Activated CD8-positive, alpha-beta memory T cell treated with anti-CD3 and anti-CD28 coated beads, Interleukin-2, amount 10 ng/mL, durations not matched to agents 7 days and 5 days (primary cell): ENCODE results near the gene TRIM47. TPM values are rescaled to one million over a fixed set of nuclear protein-coding genes. Genes with fewer than 3 reads are reported as not detected.

Experiments
- ATAC-seq: fragments of 150-1000 bp; cut with Tn5 transposase; one replicate; pipeline ENCODE4 v1.10.0; 2021; ENCODE audit warnings: moderate library complexity
- CTCF ChIA-PET: fragments of 350-600 bp; sonication (Branson Sonifier 250); formaldehyde crosslinking; loops from one replicate; lab custom pipeline; 2021; ENCODE audit warnings: antibody characterized with exemption; lab: Charles Lee
- DNase-seq: peaks from one replicate; pipeline ENCODE4 v3.0.0-alpha.2; 2020
- H3K27ac Mint-ChIP-seq: one replicate; pipeline ENCODE4 v1.8.0; 2021; ENCODE audit warnings: mild to moderate bottlenecking, mixed read lengths
- H3K27me3 Mint-ChIP-seq: one replicate; pipeline ENCODE4 v1.8.0; 2021; ENCODE audit warnings: mixed read lengths
- H3K36me3 Mint-ChIP-seq: one replicate; pipeline ENCODE4 v1.8.0; 2021; ENCODE audit warnings: mild to moderate bottlenecking, mixed read lengths
- H3K4me1 Mint-ChIP-seq: one replicate; pipeline ENCODE4 v1.8.0; 2021; ENCODE audit warnings: mixed read lengths
- H3K4me3 Mint-ChIP-seq: one replicate; pipeline ENCODE4 v1.8.0; 2021; ENCODE audit warnings: mild to moderate bottlenecking, moderate library complexity, mixed read lengths
- H3K9me3 Mint-ChIP-seq: one replicate; pipeline ENCODE4 v1.8.0; 2022; ENCODE audit warnings: low read depth, mixed read lengths
- total RNA-seq, 2 experiments: library from RNA; stranded (reverse); gene quantifications; one replicate each; pipeline ENCODE4 v1.2.3, GENCODE V29; 2021

The TRIM47 gene
- total RNA-seq, 2 experiments from 2014 or later, result 13.4 to 24.3 TPM

DNA sequence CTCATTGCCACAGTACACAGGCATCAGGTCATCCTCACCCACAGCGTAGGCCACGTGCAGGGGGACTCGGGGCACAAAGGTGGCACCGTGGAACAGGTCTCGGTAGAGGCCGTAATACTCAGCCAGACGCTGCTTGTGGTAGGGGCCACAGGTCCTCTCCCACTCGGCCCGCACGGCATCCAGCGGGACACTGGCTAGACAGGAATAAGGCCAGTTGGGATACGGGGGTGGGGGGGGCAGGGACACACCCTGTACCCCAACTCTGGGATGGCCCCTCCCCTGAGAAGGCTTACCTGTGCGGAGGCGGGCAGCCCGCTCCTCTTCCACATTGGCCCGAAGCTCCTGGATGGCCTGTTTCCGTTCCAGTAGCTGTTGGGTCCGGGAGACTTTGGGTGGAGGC, 23.3 kb upstream of the TRIM47 start:
- Mint-ChIP-seq H3K9me3 (no peaks in the 10 kb centered on the region), H3K4me1 (peaks cover 26% of the 10 kb centered on the region), H3K36me3 (peaks cover 8% of the 10 kb centered on the region), H3K27me3 (no peaks in the 10 kb centered on the region), H3K27ac (no peak overlapping the region), H3K4me3 (no peak overlapping the region)
- ATAC-seq, result no peak
- CTCF ChIA-PET, result interaction anchor here (0.6 to 5.8 kb wide), 2 partner anchors 46 to 99 kb away, joined by 3 to 102 read pairs; partner anchors contain the start of genes CDK3 and WBP2
- no peak for DNase-seq

- no peak overlapping the region for H3K27ac Mint-ChIP-seq
- H3K4me3 Mint-ChIP-seq, result no peak overlapping the region
- DNase-seq (no peak), ATAC-seq (no peak)
- no peaks in the 10 kb centered on the region for H3K9me3 Mint-ChIP-seq
- H3K4me1 Mint-ChIP-seq, result peaks cover 21% of the 10 kb centered on the region
- peaks cover 8% of the 10 kb centered on the region for H3K36me3 Mint-ChIP-seq
- H3K27me3 Mint-ChIP-seq, result no peaks in the 10 kb centered on the region
- CTCF ChIA-PET, result interaction anchor here (0.6 to 5.8 kb wide), 2 partner anchors 100 to 248 kb away, joined by 3 to 102 read pairs; partner anchors contain the start of gene CDK3
Observed at GRCh38 chr17:75900691-75901533, 22.5 kb upstream of the TRIM47 start.

DNA sequence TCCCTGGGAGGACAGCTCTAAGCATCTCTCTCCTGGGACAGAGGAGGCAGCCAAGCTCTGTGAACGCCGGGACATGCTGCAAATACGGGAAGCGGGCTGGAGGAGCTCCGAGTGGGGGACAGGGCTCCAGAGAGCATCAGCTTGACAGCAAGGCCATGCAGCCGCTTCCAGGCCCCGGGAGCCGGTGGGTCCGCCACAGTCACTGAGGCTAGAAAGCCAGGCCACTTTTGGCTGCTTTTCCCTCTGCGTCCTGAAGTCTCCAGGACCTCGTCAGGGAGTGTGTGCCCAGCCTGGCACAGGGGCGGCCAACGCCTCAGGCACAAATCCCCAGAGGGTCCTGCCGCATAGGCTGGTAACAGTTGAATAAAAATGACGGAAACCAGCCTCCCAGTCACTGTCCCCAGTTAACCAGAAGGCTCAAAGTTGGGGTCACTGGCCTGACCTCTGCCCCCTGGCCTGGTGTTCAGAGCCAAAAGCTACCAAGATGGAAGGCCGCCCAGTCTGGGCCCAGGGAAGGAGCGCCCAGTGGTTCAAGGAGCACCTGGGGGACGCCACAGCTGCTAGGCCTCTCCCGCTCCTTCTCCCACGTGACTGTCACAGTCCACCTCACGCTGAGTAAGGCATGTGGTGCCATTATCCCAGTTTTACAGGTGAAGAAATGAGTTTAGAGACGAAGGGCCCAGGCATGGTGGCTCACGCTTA, 21.5 kb upstream of the TRIM47 start:
- ATAC-seq (no peak), DNase-seq (no peak)
- Mint-ChIP-seq H3K27ac (no peak overlapping the region), H3K4me3 (no peak overlapping the region), H3K36me3 (peaks cover 8% of the 10 kb centered on the region), H3K9me3 (no peaks in the 10 kb centered on the region), H3K27me3 (no peaks in the 10 kb centered on the region), H3K4me1 (peaks cover 26% of the 10 kb centered on the region)
- CTCF ChIA-PET, result interaction anchor here (8.3 kb wide), 1 partner anchor 21 kb away, joined by 101 read pairs; the partner anchor contains the start of gene TRIM47

- ATAC-seq, result no peak
- DNase-seq, result no peak
- Mint-ChIP-seq H3K27ac (no peak overlapping the region), H3K36me3 (peaks cover 8% of the 10 kb centered on the region), H3K4me3 (no peak overlapping the region), H3K27me3 (no peaks in the 10 kb centered on the region), H3K9me3 (no peaks in the 10 kb centered on the region), H3K4me1 (peaks cover 27% of the 10 kb centered on the region)
- CTCF ChIA-PET, result interaction anchor here (8.3 kb wide), 1 partner anchor 20 kb away, joined by 101 read pairs; the partner anchor contains the start of gene TRIM47
Observed at GRCh38 chr17:75899353-75899752, 21.0 kb upstream of the TRIM47 start.

- Mint-ChIP-seq H3K9me3 (no peaks in the 10 kb centered on the region), H3K4me1 (peaks cover 28% of the 10 kb centered on the region), H3K27me3 (no peaks in the 10 kb centered on the region), H3K4me3 (no peak overlapping the region), H3K27ac (no peak overlapping the region), H3K36me3 (peaks cover 8% of the 10 kb centered on the region)
- ATAC-seq, result no peak
- DNase-seq, result no peak
- CTCF ChIA-PET, result interaction anchor here (0.6 to 8.3 kb wide), 4 partner anchors 9 to 54 kb away, joined by 3 to 101 read pairs (median 24); partner anchors contain the start of gene TRIM47
Observed at GRCh38 chr17:75898791-75899190, 20.4 kb upstream of the TRIM47 start.

DNA sequence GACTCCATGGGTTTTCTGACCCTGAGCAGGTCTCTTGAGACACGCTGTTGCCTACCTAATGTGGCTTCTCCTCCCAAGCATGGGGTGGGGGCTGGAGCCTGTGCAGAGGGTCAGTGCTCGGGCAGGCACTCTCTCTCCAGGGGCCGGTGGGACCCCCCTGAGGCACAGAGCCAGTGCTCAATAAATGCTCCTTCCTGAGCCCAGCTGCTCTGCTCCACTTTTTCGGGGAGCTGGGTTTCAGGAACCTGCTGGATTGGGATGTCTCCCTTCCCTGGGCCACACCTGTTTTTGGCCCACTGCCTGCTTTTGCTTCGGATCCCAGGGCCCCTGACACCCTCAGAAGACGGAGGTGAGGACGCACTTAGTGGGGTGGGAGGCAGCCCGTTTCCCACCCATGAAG, 19.7 kb upstream of the TRIM47 start:
- ATAC-seq (no peak), DNase-seq (no peak)
- Mint-ChIP-seq H3K27me3 (no peaks in the 10 kb centered on the region), H3K4me3 (peak overlapping the region; percentile 58), H3K27ac (peak overlapping the region; percentile 67), H3K4me1 (peaks cover 26% of the 10 kb centered on the region), H3K9me3 (no peaks in the 10 kb centered on the region), H3K36me3 (peaks cover 8% of the 10 kb centered on the region)
- CTCF ChIA-PET, result interaction anchor here (0.6 to 8.3 kb wide), 9 partner anchors 8 to 148 kb away, joined by 3 to 101 read pairs (median 4); partner anchors contain the start of genes TRIM47, UNC13D and WBP2

GRCh38 chr17:75897160-75898019, 19.0 kb upstream of the TRIM47 start:
- DNase-seq (no peak), ATAC-seq (no peak)
- Mint-ChIP-seq H3K27ac (peak overlapping the region; percentile 67), H3K9me3 (no peaks in the 10 kb centered on the region), H3K4me3 (peak overlapping the region; percentile 82), H3K27me3 (no peaks in the 10 kb centered on the region), H3K36me3 (peaks cover 8% of the 10 kb centered on the region), H3K4me1 (peaks cover 24% of the 10 kb centered on the region)
- CTCF ChIA-PET, result interaction anchor here (0.9 to 8.3 kb wide), 14 partner anchors 10 to 147 kb away, joined by 3 to 101 read pairs (median 8); partner anchors contain the start of genes TRIM47, UNC13D, UNK and WBP2

- Mint-ChIP-seq H3K27me3 (no peaks in the 10 kb centered on the region), H3K4me3 (peak within 1 kb of the TSS; percentile 82), H3K9me3 (no peaks in the 10 kb centered on the region), H3K4me1 (peaks cover 23% of the 10 kb centered on the region), H3K36me3 (peaks cover 6% of the 10 kb centered on the region), H3K27ac (peak within 1 kb of the TSS; percentile 84)
- CTCF ChIA-PET, result interaction anchor here (0.5 to 8.3 kb wide), 29 partner anchors 9 to 548 kb away, joined by 3 to 101 read pairs (median 5); partner anchors contain the start of genes GALK1, MRPL38, TRIM47 and UNC13D
- peak; percentile 86 for DNase-seq
- peak; percentile 87 for ATAC-seq
Observed at GRCh38 chr17:75896415-75897159, 18.2 kb upstream of the TRIM47 start, which contains the start of gene TRIM65. TRIM65 (minus strand) TSS chr17:75896951; CDS start chr17:75896937, 14 bp downstream.

DNA sequence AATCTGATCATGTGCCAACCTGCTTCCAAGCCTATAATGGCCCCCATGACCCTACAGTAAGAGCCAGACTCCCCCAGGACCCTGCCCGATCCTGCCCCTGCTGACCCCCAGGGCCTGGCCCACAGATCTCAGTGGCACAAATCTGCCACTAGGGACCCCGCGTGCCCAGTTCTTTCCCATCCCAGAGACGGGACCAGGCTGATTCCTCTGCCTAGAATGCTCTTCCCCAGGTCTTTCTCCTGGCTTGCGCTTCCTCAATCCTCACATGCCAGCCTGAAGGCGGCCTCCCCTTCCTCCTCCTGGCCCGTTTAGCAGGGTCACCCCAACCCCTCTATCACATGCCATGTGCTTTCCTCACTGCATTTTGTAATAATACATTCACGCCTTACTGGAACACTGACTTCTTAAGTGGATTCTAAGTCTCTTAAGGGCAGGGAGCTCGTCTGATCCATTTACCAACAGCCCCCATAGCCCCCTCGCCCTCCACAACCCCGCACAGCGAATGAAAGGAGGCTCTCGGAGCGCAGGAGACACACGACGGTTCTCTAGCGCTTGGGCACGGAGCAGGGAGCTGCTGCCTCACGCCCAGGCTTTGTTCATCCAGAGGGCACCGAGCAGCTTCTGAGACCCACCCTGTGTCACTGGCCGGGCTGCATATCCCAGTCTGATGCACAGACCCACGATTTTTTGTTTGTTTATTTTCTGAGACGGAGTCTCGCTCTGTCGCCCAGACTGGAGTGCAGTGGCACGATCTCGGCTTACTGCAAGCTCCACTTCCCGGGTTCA, 17.2 kb upstream of the TRIM47 start:
- ATAC-seq (peak; percentile 3), DNase-seq (no peak)
- peak overlapping the region; percentile 84 for H3K27ac Mint-ChIP-seq
- CTCF ChIA-PET, result interaction anchor here (0.8 to 8.3 kb wide), 26 partner anchors 8 to 454 kb away, joined by 3 to 101 read pairs (median 6); partner anchors contain the start of genes GALK1, MRPL38, TRIM47 and UNC13D
- peaks cover 23% of the 10 kb centered on the region for H3K4me1 Mint-ChIP-seq
- no peaks in the 10 kb centered on the region for H3K27me3 Mint-ChIP-seq
- peaks cover 5% of the 10 kb centered on the region for H3K36me3 Mint-ChIP-seq
- H3K9me3 Mint-ChIP-seq, result no peaks in the 10 kb centered on the region
- H3K4me3 Mint-ChIP-seq, result peak overlapping the region; percentile 82

DNA sequence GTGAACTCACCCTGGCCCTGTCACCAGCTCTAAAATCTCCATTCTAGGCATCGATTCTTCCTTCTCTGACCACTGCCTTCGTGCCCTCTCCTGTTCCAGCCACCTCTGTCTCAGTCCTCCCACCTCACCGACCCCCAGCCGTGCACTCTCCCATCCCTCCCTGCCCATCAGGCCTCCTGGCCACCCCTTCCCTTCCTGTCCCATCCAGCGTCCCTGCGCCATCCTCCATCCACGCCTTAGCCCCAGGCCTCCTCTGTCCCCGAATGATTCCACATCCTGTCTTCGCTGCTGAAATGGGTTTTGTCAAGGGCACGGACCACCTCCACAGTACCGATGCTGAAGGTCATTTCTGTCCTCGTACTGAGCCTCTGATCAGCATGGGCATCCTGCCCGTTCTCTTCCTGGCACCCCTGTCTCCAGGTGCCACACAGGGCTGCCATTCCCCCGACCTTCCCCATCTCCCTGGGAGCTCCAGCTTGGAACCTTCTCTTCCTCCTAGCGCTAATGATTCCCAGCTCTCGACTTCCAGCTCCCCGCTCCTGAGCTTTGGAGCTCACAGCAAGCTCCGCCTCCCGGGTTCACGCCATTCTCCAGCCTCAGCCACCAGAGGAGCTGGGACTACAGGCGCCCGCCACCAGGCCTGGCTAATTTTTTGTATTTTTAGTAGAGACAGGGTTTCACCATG, 15.8 kb upstream of the TRIM47 start:
- no peaks in the 10 kb centered on the region for H3K9me3 Mint-ChIP-seq
- CTCF ChIA-PET, result interaction anchor here (0.9 to 8.3 kb wide), 6 partner anchors 11 to 141 kb away, joined by 3 to 101 read pairs (median 16); partner anchors contain the start of genes MRPL38, TRIM47 and WBP2
- no peak for ATAC-seq
- peaks cover 7% of the 10 kb centered on the region for H3K36me3 Mint-ChIP-seq
- DNase-seq, result no peak
- peaks cover 25% of the 10 kb centered on the region for H3K4me1 Mint-ChIP-seq
- H3K4me3 Mint-ChIP-seq, result peak overlapping the region; percentile 17
- no peak overlapping the region for H3K27ac Mint-ChIP-seq
- no peaks in the 10 kb centered on the region for H3K27me3 Mint-ChIP-seq
